Activated CD4-positive, alpha-beta T cell treated with anti-CD3 and anti-CD28 coated beads, Interleukin-2, amount 50 U/mL, for 1 hour (primary cell): ENCODE results near the gene A2M.

Source experiments
- DNase-seq: peaks from one replicate; pipeline ENCODE4 v3.0.0-alpha.2; 2020

The A2M gene

DNA sequence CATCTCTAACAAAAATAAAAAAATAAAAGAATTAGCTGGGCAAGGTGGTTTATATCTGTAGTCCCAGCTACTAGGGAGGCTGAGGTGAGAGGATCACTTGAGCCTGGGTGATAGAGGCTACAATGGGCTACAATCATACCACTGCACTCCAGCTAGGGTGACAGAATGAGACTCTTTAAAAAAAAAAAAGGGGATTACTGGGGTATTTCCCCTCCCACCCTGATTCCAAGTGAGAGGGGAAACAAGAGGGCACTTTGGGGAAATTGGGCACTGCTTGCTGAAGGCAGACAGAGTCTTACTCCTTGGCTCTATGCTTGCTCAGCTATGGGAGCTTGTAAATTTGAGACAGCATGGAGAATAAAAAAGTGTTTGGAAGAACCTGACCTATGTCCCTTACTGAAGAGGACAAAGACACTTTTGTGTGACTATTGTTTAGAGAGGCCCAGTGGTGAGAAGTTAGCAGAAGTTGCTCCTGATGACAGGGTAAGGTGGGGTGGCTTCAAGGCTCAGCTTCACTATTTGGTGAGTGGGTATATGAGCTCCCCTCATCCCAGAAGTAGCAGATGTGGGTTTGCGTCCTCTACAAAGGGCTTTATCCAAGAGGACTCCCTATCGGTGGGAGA, 82.3 kb downstream of the A2M start:
- DNase-seq: no peak

DNA sequence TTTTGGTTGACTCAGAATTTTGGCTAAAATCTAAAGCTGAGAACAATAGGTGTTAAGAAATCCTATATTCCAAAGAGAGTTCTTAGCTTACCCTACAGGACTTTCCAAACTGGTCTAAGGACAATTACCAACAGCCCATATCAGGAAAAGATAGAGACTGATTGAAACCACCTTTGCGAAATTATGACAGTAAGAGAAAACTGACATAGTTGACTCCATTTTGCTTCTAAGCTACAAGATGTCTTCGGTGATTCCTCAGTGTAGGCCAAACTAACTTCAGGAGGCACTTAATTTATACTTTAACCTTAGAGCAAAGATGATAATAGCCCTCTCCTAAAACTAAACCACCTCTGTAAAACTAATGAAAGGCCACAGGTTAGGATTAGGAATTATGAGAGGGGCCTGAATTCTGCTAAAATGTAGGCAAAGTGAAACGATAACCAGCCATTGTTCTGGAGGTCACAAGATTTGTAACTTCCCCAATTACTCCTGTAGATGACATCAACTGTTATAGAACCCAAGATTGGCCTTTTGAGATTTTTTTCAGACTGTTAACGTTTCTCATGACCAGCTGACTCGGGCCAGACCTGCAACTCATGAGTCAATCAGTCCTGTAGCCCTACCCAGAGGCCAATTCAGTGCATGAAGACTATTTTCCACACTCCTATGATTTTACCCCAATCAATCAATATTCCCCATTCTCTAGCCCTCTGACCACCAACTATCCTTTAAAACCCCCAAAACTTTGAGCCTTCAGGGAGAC, 83.3 kb downstream of the A2M start:
- no peak for DNase-seq

DNA sequence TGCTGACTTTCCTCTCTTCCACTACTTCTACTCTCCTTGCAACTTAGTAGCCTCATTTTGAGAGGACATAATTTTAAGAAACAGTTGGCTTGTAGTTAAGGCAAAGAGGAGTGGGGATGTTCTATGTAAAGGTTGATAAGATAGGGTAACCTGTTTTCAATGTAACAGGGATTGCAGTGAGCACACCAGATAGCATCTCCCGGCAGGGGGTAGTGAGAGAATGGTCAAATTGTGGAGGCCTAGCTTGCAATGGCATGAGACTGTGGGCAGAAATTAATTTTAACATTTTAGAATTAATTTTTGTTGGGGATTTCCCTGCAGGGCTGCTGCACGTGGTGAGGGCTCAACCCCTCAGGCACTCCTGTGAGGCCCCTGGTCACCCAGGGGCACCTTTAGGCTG, 84.9 kb downstream of the A2M start:
- no peak for DNase-seq

DNA sequence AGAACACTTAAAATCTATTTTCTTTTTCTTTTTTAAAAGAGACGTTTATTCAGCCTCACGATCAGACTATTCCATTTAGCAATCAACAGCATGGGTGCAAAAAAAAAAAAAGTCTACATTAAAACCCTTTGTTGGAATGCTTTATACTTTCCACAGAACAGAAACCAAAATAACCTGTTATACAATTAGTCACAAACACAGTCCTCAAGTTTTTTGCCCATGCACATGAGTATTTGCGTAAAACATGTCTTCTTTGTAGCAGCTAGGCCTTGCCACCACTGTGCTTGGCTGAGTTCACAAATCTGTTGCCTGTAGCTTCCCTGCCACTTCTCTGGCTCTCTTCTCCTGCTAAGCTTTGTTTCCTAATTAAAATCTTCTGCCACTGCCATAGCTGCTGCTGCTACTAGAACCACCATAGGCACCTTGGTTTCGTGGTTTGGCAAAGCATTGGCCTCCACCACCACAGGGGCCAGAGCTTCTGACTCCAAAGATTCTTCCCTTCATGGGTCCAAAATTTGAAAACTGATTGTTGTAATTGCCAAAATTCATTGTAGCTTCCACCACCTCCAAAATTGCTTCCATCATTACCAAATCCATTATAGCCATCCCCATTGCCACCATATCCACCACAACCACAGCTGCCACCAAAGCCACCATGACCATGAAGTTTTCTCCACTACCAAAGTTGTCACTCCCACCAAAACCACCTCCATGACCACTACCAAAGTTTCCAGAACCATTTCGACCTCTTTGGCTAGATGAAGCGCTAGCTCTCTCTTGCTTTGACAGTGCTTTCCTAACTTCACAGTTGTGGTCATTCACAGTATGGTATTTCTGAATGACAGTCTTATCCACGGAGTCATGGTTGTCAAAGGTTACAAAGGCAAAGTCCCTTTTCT, 88.3 kb downstream of the A2M start:
- DNase-seq: no peak

DNA sequence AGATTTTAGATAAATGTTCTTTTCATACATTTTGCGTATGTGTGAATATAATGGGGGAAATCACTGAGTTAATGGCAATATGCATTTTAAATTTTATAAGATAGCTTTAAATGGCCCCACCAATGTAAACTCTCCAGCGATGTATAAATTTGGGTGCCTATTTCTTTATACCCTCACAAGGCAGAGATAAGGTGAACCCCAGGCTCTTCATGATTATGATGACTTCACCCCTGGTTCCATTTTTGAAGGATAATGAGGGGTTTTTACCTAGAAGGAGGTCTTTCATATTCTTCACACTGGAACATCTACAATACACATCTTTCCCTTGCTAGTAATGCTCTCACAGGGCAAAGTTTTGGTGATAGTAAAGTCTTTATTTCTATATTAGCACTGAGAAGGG, 91.2 kb downstream of the A2M start:
- no peak for DNase-seq

DNA sequence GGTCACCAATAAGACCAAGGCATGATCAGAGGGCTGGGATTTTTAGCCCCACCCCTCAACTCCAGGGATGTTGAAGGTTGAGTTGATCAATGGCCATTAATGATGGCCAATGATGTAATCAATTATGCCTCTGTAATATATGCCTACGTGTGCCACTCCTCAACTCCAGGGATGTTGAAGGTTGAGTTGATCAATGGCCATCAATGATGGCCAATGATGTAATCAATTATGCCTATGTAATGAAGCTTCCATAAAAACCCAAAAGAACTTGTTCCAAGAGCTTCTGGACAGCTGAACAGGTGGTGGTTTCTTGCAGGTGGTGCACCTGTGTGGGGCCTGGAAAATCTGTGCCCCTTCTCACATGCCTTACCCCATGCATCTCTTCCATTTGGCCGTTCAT, 93.1 kb downstream of the A2M start:
- DNase-seq: no peak
